ENCODE measurements around the gene FTO. TPM values are rescaled to one million over a fixed set of nuclear protein-coding genes. Genes with fewer than 3 reads are reported as not detected.

FTO gene
- total and polyA plus RNA-seq, 2 of the 8 experiments (the other 6 are each of a cell fraction or from before 2014, with no cell fraction given): 34.5 to 59.8 TPM

GRCh38 chr16:53982631-53983042, 278.7 kb downstream of the FTO start:
- Histone ChIP-seq H3K23me2 (ENCODE audit: low read depth, low read length) (no peaks in the 10 kb centered on the region; the same call in 1 of the 2 replicates), H3K27ac (ENCODE audit: low read depth, low read length) (no peak overlapping the region), H2BK120ac (replicated peaks; ENCODE audit: low read depth, low read length) (no peak overlapping the region), H3K27me3 (replicated peaks in 1 of 4; ENCODE audit: control insufficient read depth in 3 of 4, extremely low read depth in 1 of 4, insufficient read depth in 3 of 4, low read length in 3 of 4) (no peaks in the 10 kb centered on the region), H2AK5ac (ENCODE audit: low read depth, low read length) (no peak overlapping the region), H3K4me2 (ENCODE audit: insufficient read depth in 1 of 2, low read depth in 2 of 2, low read length in 2 of 2) (no peak overlapping the region), H4K8ac (ENCODE audit: extremely low read depth, insufficient read depth, low read length) (no peak overlapping the region), H2BK20ac (ENCODE audit: low read length) (no peak overlapping the region), H3K14ac (ENCODE audit: insufficient read length) (no peak overlapping the region), H3K18ac (ENCODE audit: extremely low read depth, low read length) (no peak overlapping the region), H3K4ac (replicated peaks; ENCODE audit: insufficient read length, low read depth, low read length) (no peak overlapping the region), H4K20me1 (replicated peaks in 1 of 2; ENCODE audit: control insufficient read depth in 1 of 2, insufficient read depth in 2 of 2, low read length in 2 of 2) (no peaks in the 10 kb centered on the region), H4K5ac (ENCODE audit: insufficient read length, low read depth, low read length) (no peak overlapping the region), H2BK5ac (ENCODE audit: low read depth, low read length) (no peak overlapping the region), H3K79me1 (ENCODE audit: low read depth, low read length) (no peaks in the 10 kb centered on the region), H2BK15ac (ENCODE audit: low read length) (no peak overlapping the region), H3K36me3 (ENCODE audit: control insufficient read depth in 2 of 4, insufficient read depth in 4 of 4, low read length in 3 of 4) (no peaks in the 10 kb centered on the region), H3K79me2 (ENCODE audit: control insufficient read depth in 1 of 2, insufficient read depth in 2 of 2, low read length in 2 of 2) (no peaks in the 10 kb centered on the region), H3K23ac (ENCODE audit: insufficient read length) (no peak overlapping the region), H2BK12ac (ENCODE audit: low read depth, low read length) (no peak overlapping the region), H3K9me3 (ENCODE audit: insufficient read depth in 2 of 2, low read depth in 1 of 2, low read length in 1 of 2) (no peaks in the 10 kb centered on the region), H3K56ac (replicated peaks; ENCODE audit: insufficient read length, low read depth, low read length) (no peak overlapping the region), H3K9ac (replicated peaks in 1 of 4; ENCODE audit: extremely low read depth in 1 of 4, low read depth in 3 of 4, low read length in 3 of 4) (no peak overlapping the region), H3K4me3 (ENCODE audit: extremely low read depth in 1 of 4, insufficient read depth in 2 of 4, low read depth in 3 of 4, low read length in 4 of 4) (no peak overlapping the region), H2AFZ (ENCODE audit: low read length) (no peak overlapping the region), H4K91ac (replicated peaks; ENCODE audit: insufficient read length, low read length) (no peak overlapping the region), H3K4me1 (replicated peaks in 1 of 4; ENCODE audit: control insufficient read depth in 3 of 4, insufficient read depth in 4 of 4, low read length in 3 of 4) (no peaks in the 10 kb centered on the region)
- FAIRE-seq (no peak), DNase-seq (ENCODE audit: low read depth in 1 of 2, low spot score in 2 of 2) (no peak)
- TF ChIP-seq, protein P1, sequence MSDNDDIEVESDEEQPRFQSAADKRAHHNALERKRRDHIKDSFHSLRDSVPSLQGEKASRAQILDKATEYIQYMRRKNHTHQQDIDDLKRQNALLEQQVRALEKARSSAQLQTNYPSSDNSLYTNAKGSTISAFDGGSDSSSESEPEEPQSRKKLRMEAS (IDR thresholded peaks at IDR 0.05): no peak
- no peak for TF ChIP-seq POLR2A (IDR thresholded peaks at IDR 0.05; ENCODE audit: control extremely low read depth in 1 of 2, low read depth in 2 of 2, low read length in 2 of 2)
- TF ChIP-seq SUZ12 (IDR thresholded peaks at IDR 0.05; ENCODE audit: low read length): no peak
- no peak for TF ChIP-seq KDM5A (IDR thresholded peaks at IDR 0.05; ENCODE audit: low read length)
- TF ChIP-seq RFX5 (IDR thresholded peaks at IDR 0.05; ENCODE audit: borderline replicate concordance, low read depth, low read length): no peak
- TF ChIP-seq RAD21 (IDR thresholded peaks at IDR 0.05 in 1 of 2, conservative IDR thresholded peaks at IDR 0.05 in 1 of 2; ENCODE audit: low read depth in 2 of 2, low read length in 2 of 2): no peak
- ChIA-PET POLR2A (ENCODE audit: partially characterized antibody) (no interaction called here), CTCF (ENCODE audit: partially characterized antibody) (no interaction called here)
- WGBS, 2 experiments (ENCODE audit: extremely low coverage in 1 of 2, insufficient coverage in 1 of 2, insufficient read length in 1 of 2, insufficient replicate concordance in 2 of 2, low coverage in 1 of 2, low lambda C conversion rate in 2 of 2, missing lambda C conversion rate in 1 of 2): 86% methylated on average over 3 of the region's 3 CpGs; no CpG with 5 or more reads in 1 of the 2 experiments

Data from H1 (cell line).